Keratinocyte (primary cell): ENCODE results near the gene GAREM1. TPM values are rescaled to one million over a fixed set of nuclear protein-coding genes. Genes with fewer than 3 reads are reported as not detected.
"Not testable (repeated sequence)": the region's sequence is repeated elsewhere in the genome, so short reads cannot be mapped to it uniquely, and the experiment has no call there.

ENCODE experiments used
- DNase-seq: peaks from one replicate; pipeline ENCODE4 v3.0.0-alpha.2; 2011; ENCODE audit warnings: low read depth, missing footprints, low spot score
- FAIRE-seq: peaks from 2 replicates; lab custom pipeline; 2011; peaks lifted over from hg19 to GRCh38; lab: Jason Lieb, UNC
- H2AFZ ChIP-seq: 2 replicates; pipeline ENCODE4 v1.6.0; 2012; ENCODE audit warnings: low read length, control low read depth, inconsistent platforms; ENCODE audit not compliant: control insufficient read depth
- H3K27ac ChIP-seq: 2 replicates; pipeline ENCODE4 v1.5.1; 2011; ENCODE audit warnings: low read length; ENCODE audit not compliant: control insufficient read depth, insufficient read depth
- H3K27me3 ChIP-seq: 3 replicates; pipeline ENCODE4 v1.6.0; 2011; ENCODE audit warnings: low read length; ENCODE audit not compliant: control insufficient read depth, insufficient read depth; ENCODE audit errors: extremely low read depth
- H3K36me3 ChIP-seq, 2 experiments: 2 replicates in 1 of 2; 3 replicates in 1 of 2; pipeline ENCODE4 v1.5.1; 2011; ENCODE audit warnings: low read length in 2 of 2, mild to moderate bottlenecking in 1 of 2; ENCODE audit not compliant: control insufficient read depth in 2 of 2, insufficient read depth in 2 of 2; ENCODE audit errors: extremely low read depth in 1 of 2
- H3K4me1 ChIP-seq: 3 replicates; pipeline ENCODE4 v1.5.1; 2011; ENCODE audit warnings: low read length; ENCODE audit not compliant: control insufficient read depth, insufficient read depth; ENCODE audit errors: extremely low read depth
- H3K4me2 ChIP-seq: 3 replicates; pipeline ENCODE4 v1.6.0; 2011; ENCODE audit warnings: low read depth, low read length; ENCODE audit not compliant: control insufficient read depth, insufficient read depth; ENCODE audit errors: extremely low read depth
- H3K4me3 ChIP-seq, 3 experiments: fragments of 200-600 bp in 1 of 3; sonication (generic) in 1 of 3; 2 replicates in 2 of 3; 3 replicates in 1 of 3; pipeline ENCODE4 v1.5.1; 2011 to 2016; ENCODE audit warnings: low read length in 3 of 3, mild to moderate bottlenecking in 3 of 3, control low read depth in 2 of 3, inconsistent platforms in 1 of 3, low read depth in 1 of 3, mixed read lengths in 1 of 3, mixed run types in 1 of 3, moderate library complexity in 1 of 3; ENCODE audit not compliant: control insufficient read depth in 2 of 3, insufficient read depth in 2 of 3; ENCODE audit errors: extremely low read depth in 1 of 3
- H3K79me2 ChIP-seq: 2 replicates; pipeline ENCODE4 v1.6.0; 2012; ENCODE audit warnings: low read length; ENCODE audit not compliant: control insufficient read depth, insufficient read depth
- H3K9ac ChIP-seq: 3 replicates; pipeline ENCODE4 v1.6.0; 2011; ENCODE audit warnings: low read length; ENCODE audit not compliant: control insufficient read depth, insufficient read depth; ENCODE audit errors: extremely low read depth
- H3K9me1 ChIP-seq: 3 replicates; pipeline ENCODE4 v1.6.0; 2011; ENCODE audit warnings: low read length; ENCODE audit not compliant: control insufficient read depth, insufficient read depth; ENCODE audit errors: extremely low read depth
- H3K9me3 ChIP-seq: 2 replicates; pipeline ENCODE4 v1.5.1; 2012; ENCODE audit warnings: low read depth, low read length; ENCODE audit not compliant: control insufficient read depth
- H4K20me1 ChIP-seq: 3 replicates; pipeline ENCODE4 v1.6.0; 2011; ENCODE audit warnings: low read length; ENCODE audit not compliant: control insufficient read depth, insufficient read depth; ENCODE audit errors: extremely low read depth
- CTCF ChIP-seq, 3 experiments: IDR thresholded peaks in 1 of 3; conservative IDR thresholded peaks in 1 of 3; optimal IDR thresholded peaks in 1 of 3; 2 replicates in 2 of 3; 3 replicates in 1 of 3; pipeline versions ENCODE3 to v1.5.1; 2011; ENCODE audit warnings: low read length in 3 of 3, mild to moderate bottlenecking in 3 of 3, moderate library complexity in 2 of 3, control low read depth in 1 of 3, inconsistent platforms in 1 of 3; ENCODE audit not compliant: insufficient read depth in 2 of 3; ENCODE audit errors: extremely low read depth in 1 of 3
- EZH2 ChIP-seq: IDR thresholded peaks from one replicate; pipeline ENCODE4 v1.6.1; 2012; ENCODE audit warnings: inconsistent platforms, mild to moderate bottlenecking, low read length, moderate library complexity
- dilution Hi-C: fragments of 300-500 bp; cut with MboI; formaldehyde crosslinking; loops from one replicate; pipeline ENCODE4 v1.7.0; 2020; ENCODE audit warnings: low sequenced_read_pairs; ENCODE audit not compliant: extremely low pct_ligation_motif_present
- polyA plus RNA-seq, 5 experiments: library from polyadenylated mRNA; depleted of rRNA in 3 of 5; stranded (reverse) in 3 of 5; stranded (forward) in 1 of 5; unstranded in 1 of 5; fragments of >200 nt; gene quantifications; 1 replicate in 1 of 5; 2 replicates in 3 of 5; 3 replicates in 1 of 5; pipeline versions ENCODE4 v1.2.1 to v1.2.3, GENCODE V29; 2011 to 2012; ENCODE audit warnings: missing spikeins in 2 of 5, low read depth in 1 of 5, low replicate concordance in 1 of 5

GAREM1 gene
- polyA plus RNA-seq, 1 donor (not counting 4 experiments of a cell fraction or from before 2014, with no cell fraction given) = 3.8 TPM

DNA sequence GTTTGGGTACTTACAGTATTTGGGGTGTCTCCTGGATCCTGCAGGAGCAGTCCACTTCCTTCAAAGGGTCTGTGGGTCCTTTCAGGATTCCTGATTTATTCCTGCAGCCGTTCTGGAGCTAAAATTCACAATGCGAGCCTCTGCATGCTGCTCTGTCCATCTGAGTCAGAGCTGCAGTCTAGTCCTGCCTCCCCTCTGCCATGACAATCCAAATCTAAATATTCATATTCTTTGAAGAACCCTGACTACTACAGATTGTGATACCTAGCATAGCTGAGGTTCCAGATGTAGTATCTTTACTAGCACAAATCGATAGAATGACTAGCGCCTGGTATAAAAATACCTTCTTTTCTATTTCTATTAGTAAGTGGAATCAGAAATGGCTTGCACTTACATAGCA, 31.3 kb upstream of the GAREM1 start:
- no peak for FAIRE-seq
- dilution Hi-C loops = no loop called here
- Histone ChIP-seq H3K79me2 (no peaks in the 10 kb centered on the region), H2AFZ (peak overlapping the region; percentile 8), H4K20me1 (no peaks in the 10 kb centered on the region), H3K4me2 (peak overlapping the region; percentile 1), H3K9me3 (no peaks in the 10 kb centered on the region), H3K9me1 (no peaks in the 10 kb centered on the region), H3K27ac (no peak overlapping the region), H3K27me3 (no peaks in the 10 kb centered on the region), H3K4me1 (peaks cover 8% of the 10 kb centered on the region), H3K4me3 (no peak overlapping the region), H3K36me3 (no peaks in the 10 kb centered on the region), H3K9ac (no peak overlapping the region)
- DNase-seq = no peak
- TF ChIP-seq EZH2 (no peak), CTCF (optimal IDR thresholded peaks at IDR 0.05 in 1 of 3, IDR thresholded peaks at IDR 0.05 in 1 of 3, conservative IDR thresholded peaks at IDR 0.05 in 1 of 3; ENCODE audit: extremely low read depth in 1 of 3, insufficient read depth in 2 of 3, low read length in 3 of 3) (no peak)

DNA sequence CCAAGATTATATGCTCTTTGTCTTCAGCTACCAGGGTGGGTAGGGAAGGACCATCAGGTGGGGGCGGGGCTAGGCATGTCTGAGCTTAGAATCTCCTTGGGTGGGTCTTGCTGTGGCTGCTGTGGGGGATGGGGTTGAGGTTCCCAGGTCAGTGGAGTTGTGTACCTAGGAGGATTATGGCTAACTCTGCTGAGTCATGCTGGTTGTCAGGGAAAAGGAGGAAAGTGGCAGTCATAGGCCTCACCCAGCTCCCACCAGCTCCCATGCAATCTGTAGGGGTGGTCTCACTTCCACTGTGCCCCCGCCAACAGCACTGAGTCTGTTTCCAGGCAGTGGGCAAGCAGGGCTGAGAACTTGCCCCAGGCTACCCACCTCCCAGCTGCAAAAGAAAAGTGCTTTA, 30.6 kb upstream of the GAREM1 start:
- H3K27ac ChIP-seq, H3K79me2 ChIP-seq, H3K9me1 ChIP-seq, H3K27me3 ChIP-seq, dilution Hi-C loops, DNase-seq, H3K4me2 ChIP-seq, H3K4me3 ChIP-seq, H3K9me3 ChIP-seq, H3K36me3 ChIP-seq, H3K9ac ChIP-seq, H4K20me1 ChIP-seq, H3K4me1 ChIP-seq, FAIRE-seq: not testable (repeated sequence)
- H2AFZ ChIP-seq = peak overlapping the region; percentile 20

- Histone ChIP-seq H3K27ac (no peak overlapping the region), H2AFZ (no peak overlapping the region), H3K79me2 (no peaks in the 10 kb centered on the region), H3K4me2 (no peak overlapping the region), H3K4me3 (no peak overlapping the region), H3K9me1 (no peaks in the 10 kb centered on the region), H4K20me1 (no peaks in the 10 kb centered on the region), H3K9ac (no peak overlapping the region), H3K27me3 (no peaks in the 10 kb centered on the region), H3K4me1 (no peaks in the 10 kb centered on the region), H3K9me3 (no peaks in the 10 kb centered on the region), H3K36me3 (no peaks in the 10 kb centered on the region)
- TF ChIP-seq EZH2 (no peak), CTCF (optimal IDR thresholded peaks at IDR 0.05 in 1 of 3, IDR thresholded peaks at IDR 0.05 in 1 of 3, conservative IDR thresholded peaks at IDR 0.05 in 1 of 3; ENCODE audit: extremely low read depth in 1 of 3, insufficient read depth in 2 of 3, low read length in 3 of 3) (no peak)
- dilution Hi-C loops = no loop called here
- DNase-seq = no peak
- no peak for FAIRE-seq
Measured at GRCh38 chr18:32483002-32483401, 12.3 kb upstream of the GAREM1 start.
